Thyroid gland (tissue), 4 donors: ENCODE measurements around the gene ATP6V0D1. TPM values are rescaled to one million over a fixed set of nuclear protein-coding genes. Genes with fewer than 3 reads are reported as not detected.

Experiments
- DNase-seq, 2 donors: peaks; one replicate each; pipeline ENCODE4 v3.0.0-alpha.2; 2019
- H3K27ac ChIP-seq, 3 donors: fragments of 200-600 bp; sonication (generic); 1 replicate in 2 of 3; 2 replicates in 1 of 3; pipeline ENCODE4 v1.5.1; 2016 to 2019; ENCODE audit warnings: mild to moderate bottlenecking in 1 of 3, moderate library complexity in 1 of 3
- H3K27me3 ChIP-seq: fragments of 200-600 bp; sonication (generic); one replicate; pipeline ENCODE4 v1.5.1; 2019
- H3K36me3 ChIP-seq, 2 donors: fragments of 200-600 bp; sonication (generic); one replicate each; pipeline ENCODE4 v1.5.1; 2016 to 2019
- H3K4me1 ChIP-seq, 2 donors: fragments of 200-600 bp; sonication (generic); one replicate each; pipeline ENCODE4 v1.5.1; 2017 to 2019
- H3K4me3 ChIP-seq, 3 donors: fragments of 200-600 bp; sonication (generic); replicated peaks in 1 of 3; 1 replicate in 2 of 3; 2 replicates in 1 of 3; pipeline ENCODE4 v1.5.1; 2016; ENCODE audit warnings: mild to moderate bottlenecking in 1 of 3
- H3K9me3 ChIP-seq: fragments of 200-600 bp; sonication (generic); one replicate; pipeline ENCODE4 v1.5.1; 2017
- POLR2A ChIP-seq, 2 donors: fragments of 450-650 bp; IDR thresholded peaks; one replicate each; pipeline ENCODE4 v1.6.1; 2017; ENCODE audit warnings: antibody characterized with exemption in 2 of 2, mild to moderate bottlenecking in 2 of 2, moderate library complexity in 1 of 2
- WGBS, 2 donors: methylation state at CpG; one replicate each; pipeline ENCODE4 v1.1.5; 2017; 5-methylcytosine and 5-hydroxymethylcytosine counted together
- intact Hi-C: fragments of 100-400 bp; cut with DNase I; formaldehyde crosslinking; loops from one replicate; pipeline ENCODE4 v1.15.1; 2023
- total RNA-seq, 4 donors: library from RNA; depleted of rRNA; stranded (reverse); fragments of >200 nt; gene quantifications; one replicate each; pipeline ENCODE4 v1.2.3, GENCODE V29; 2016
- TF ChIP-seq, protein P1 (sequence below), 6 experiments: fragments of 200-600 bp in 3 of 6; fragments of 450-650 bp in 3 of 6; sonication (generic) in 3 of 6; IDR thresholded peaks; one replicate each; pipeline ENCODE4 v1.5.1; 2016 to 2019; ENCODE audit warnings: antibody characterized with exemption in 6 of 6, mild to moderate bottlenecking in 2 of 6, inconsistent platforms in 1 of 6, moderate library complexity in 1 of 6

Gene ATP6V0D1
- total RNA-seq, 4 donors from 2014 or later = 110 to 238 (median 142) TPM

DNA sequence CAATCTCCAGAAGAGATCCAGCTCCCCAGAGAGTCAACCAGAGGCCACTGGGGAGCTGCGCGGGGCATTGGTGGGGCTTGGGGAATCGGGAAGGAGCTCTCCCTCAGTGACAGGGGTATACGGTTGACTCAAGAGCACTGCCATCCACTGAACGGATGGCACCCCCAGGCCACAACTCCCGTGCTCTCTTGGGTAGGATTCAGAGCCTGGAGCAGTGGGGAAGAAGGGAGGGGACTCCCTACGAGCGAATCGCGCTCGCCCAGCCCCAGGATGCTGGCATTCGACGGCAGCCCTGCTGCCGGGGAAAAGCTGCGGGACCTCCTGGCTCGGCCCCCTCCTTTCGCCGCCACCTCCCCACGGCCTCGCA, 87.2 kb downstream of the ATP6V0D1 start:
- Histone ChIP-seq H3K27me3 (no peaks in the 10 kb centered on the region), H3K36me3 (no peaks in the 10 kb centered on the region), H3K9me3 (no peaks in the 10 kb centered on the region), H3K4me1 (peaks cover 23 to 63% of the 10 kb centered on the region in 2 donors), H3K27ac (peak overlapping the region in 2 of 3 donors; percentile 26 to 46), H3K4me3 (peak overlapping the region in 1 of 3 donors; percentile 20)
- intact Hi-C loops = no loop called here
- TF ChIP-seq, protein P1, sequence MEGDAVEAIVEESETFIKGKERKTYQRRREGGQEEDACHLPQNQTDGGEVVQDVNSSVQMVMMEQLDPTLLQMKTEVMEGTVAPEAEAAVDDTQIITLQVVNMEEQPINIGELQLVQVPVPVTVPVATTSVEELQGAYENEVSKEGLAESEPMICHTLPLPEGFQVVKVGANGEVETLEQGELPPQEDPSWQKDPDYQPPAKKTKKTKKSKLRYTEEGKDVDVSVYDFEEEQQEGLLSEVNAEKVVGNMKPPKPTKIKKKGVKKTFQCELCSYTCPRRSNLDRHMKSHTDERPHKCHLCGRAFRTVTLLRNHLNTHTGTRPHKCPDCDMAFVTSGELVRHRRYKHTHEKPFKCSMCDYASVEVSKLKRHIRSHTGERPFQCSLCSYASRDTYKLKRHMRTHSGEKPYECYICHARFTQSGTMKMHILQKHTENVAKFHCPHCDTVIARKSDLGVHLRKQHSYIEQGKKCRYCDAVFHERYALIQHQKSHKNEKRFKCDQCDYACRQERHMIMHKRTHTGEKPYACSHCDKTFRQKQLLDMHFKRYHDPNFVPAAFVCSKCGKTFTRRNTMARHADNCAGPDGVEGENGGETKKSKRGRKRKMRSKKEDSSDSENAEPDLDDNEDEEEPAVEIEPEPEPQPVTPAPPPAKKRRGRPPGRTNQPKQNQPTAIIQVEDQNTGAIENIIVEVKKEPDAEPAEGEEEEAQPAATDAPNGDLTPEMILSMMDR (IDR thresholded peaks at IDR 0.05) = no peak
- TF ChIP-seq POLR2A (IDR thresholded peaks at IDR 0.05) = no peak
- 0% methylated on average over 6 of the region's 20 CpGs; no CpG with 5 or more reads in 1 of the 2 donors for WGBS, 2 donors
- no peak for DNase-seq

DNA sequence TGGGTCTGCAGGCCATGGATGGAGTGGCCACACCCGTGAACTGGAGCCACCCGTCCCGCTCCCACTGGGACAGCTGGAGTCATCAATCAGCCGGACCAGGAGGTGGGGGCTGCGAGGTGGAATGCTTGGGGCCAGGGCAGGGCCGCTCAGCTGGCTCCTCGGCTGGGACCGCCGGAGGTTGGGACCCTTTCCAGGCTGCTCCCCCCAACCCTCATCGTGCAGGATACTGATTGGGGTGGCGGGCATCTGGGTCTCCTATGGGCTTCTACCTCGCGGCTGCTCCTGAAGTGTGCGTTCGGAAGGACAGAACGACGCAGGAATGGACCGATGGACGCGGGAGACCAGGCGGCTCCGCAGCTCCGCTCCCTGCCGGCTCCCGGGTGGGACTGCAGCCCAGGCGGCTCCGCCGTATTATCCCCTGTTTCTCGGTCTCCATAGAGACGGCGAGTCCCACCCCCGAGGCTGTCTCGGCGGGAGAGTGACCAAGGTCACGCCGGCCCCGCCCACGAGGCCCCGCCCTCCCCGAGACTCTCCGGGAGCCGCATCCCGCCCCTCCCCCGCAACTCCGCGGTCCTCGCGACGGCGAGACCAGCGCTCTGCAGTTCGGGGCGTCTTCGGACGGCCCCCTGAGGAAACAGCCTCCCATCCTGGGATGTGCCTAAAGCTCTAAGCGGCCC, 87.7 kb downstream of the ATP6V0D1 start, which contains the start of gene TPPP3:
Gene TPPP3 (minus strand): TSS at position 388 of the 677 bp plus-strand sequence. CDS start 2,387 bp downstream, outside the sequence.
- DNase-seq = peak; percentile 72 to 75
- Histone ChIP-seq H3K4me3 (peak within 1 kb of the TSS in 1 of 3 donors; percentile 20), H3K4me1 (peaks cover 23 to 63% of the 10 kb centered on the region in 2 donors), H3K27me3 (no peaks in the 10 kb centered on the region), H3K27ac (peak within 1 kb of the TSS in 2 of 3 donors; percentile 26 to 46), H3K36me3 (no peaks in the 10 kb centered on the region), H3K9me3 (no peaks in the 10 kb centered on the region)
- TF ChIP-seq POLR2A (IDR thresholded peaks at IDR 0.05) = no peak
- TF ChIP-seq, protein P1 (IDR thresholded peaks at IDR 0.05) = peak in 5 of 6 experiments; percentile 25 to 66 (median 45)
- intact Hi-C loops = no loop called here
- WGBS, 2 donors = 0 to 1% methylated on average over 2 to 17 of the region's 56 CpGs

GRCh38 chr16:67392301-67393059, 88.5 kb downstream of the ATP6V0D1 start:
- no peak for DNase-seq
- 79 to 83% methylated on average over 17 to 18 of the region's 18 CpGs for WGBS, 2 donors
- no peak overlapping the region for H3K27ac ChIP-seq
- no peaks in the 10 kb centered on the region for H3K36me3 ChIP-seq
- TF ChIP-seq POLR2A (IDR thresholded peaks at IDR 0.05) = no peak
- TF ChIP-seq, protein P1 (IDR thresholded peaks at IDR 0.05) = no peak
- intact Hi-C loops = no loop called here
- H3K4me1 ChIP-seq = peaks cover 23 to 58% of the 10 kb centered on the region in 2 donors
- no peaks in the 10 kb centered on the region for H3K27me3 ChIP-seq
- no peaks in the 10 kb centered on the region for H3K9me3 ChIP-seq
- no peak overlapping the region for H3K4me3 ChIP-seq

GRCh38 chr16:67391424-67392300, 89.3 kb downstream of the ATP6V0D1 start:
- intact Hi-C loops = no loop called here
- WGBS, 2 donors = 70 to 75% methylated on average over 7 to 15 of the region's 15 CpGs
- TF ChIP-seq, protein P1 (IDR thresholded peaks at IDR 0.05) = no peak
- no peak for TF ChIP-seq POLR2A (IDR thresholded peaks at IDR 0.05)
- H3K4me1 ChIP-seq = peaks cover 22 to 50% of the 10 kb centered on the region in 2 donors
- H3K27ac ChIP-seq = no peak overlapping the region
- no peak for DNase-seq
- H3K4me3 ChIP-seq = no peak overlapping the region
- H3K9me3 ChIP-seq = no peaks in the 10 kb centered on the region
- no peaks in the 10 kb centered on the region for H3K27me3 ChIP-seq
- H3K36me3 ChIP-seq = no peaks in the 10 kb centered on the region
